Measurements from ENCODE around the gene IZUMO2.
"Not testable (repeated sequence)": the region's sequence is repeated elsewhere in the genome, so short reads cannot be mapped to it uniquely, and the experiment has no call there.

The IZUMO2 gene

GRCh38 chr19:50134777-50135719, 28.0 kb downstream of the IZUMO2 start:
- DNase-seq = not testable (repeated sequence)

- not testable (repeated sequence) for DNase-seq
These were observed 29.3 kb downstream of the IZUMO2 start for GRCh38 chr19:50133518-50134492.

- DNase-seq = not testable (repeated sequence)
These were observed 59.1 kb downstream of the IZUMO2 start for GRCh38 chr19:50104012-50104411.

- not testable (repeated sequence) for DNase-seq
These were observed 59.7 kb downstream of the IZUMO2 start for GRCh38 chr19:50103405-50103804.
